Breast epithelium (tissue), 4 donors: ENCODE data around the gene USP50. TPM values are rescaled to one million over a fixed set of nuclear protein-coding genes. Genes with fewer than 3 reads are reported as not detected.

ENCODE experiments used
- DNase-seq, 2 donors: peaks; one replicate each; pipeline ENCODE4 v3.0.0-alpha.2; 2019; ENCODE audit warnings: low spot score in 2 of 2
- H3K27ac ChIP-seq, 2 donors: fragments of 200-600 bp; sonication (generic) in 1 of 2; one replicate each; pipeline ENCODE4 v1.5.1; 2016 to 2019; ENCODE audit warnings: mild to moderate bottlenecking in 1 of 2
- H3K27me3 ChIP-seq, 2 donors: fragments of 200-600 bp; sonication (generic) in 1 of 2; one replicate each; pipeline versions ENCODE4 v1.5.1 to v1.6.0; 2017 to 2019; ENCODE audit warnings: control low read depth in 1 of 2, mild to moderate bottlenecking in 1 of 2
- H3K36me3 ChIP-seq: fragments of 200-600 bp; one replicate; pipeline ENCODE4 v1.5.1; 2019
- H3K4me1 ChIP-seq, 2 donors: fragments of 200-600 bp; sonication (generic); one replicate each; pipeline ENCODE4 v1.5.1; 2016 to 2019; ENCODE audit warnings: control low read depth in 1 of 2
- H3K4me3 ChIP-seq, 3 donors: fragments of 200-600 bp; sonication (generic); 1 replicate in 2 of 3; 2 replicates in 1 of 3; pipeline ENCODE4 v1.5.1; 2016 to 2019; ENCODE audit warnings: mild to moderate bottlenecking in 3 of 3, moderate library complexity in 2 of 3
- H3K9me3 ChIP-seq, 2 donors: fragments of 200-600 bp; sonication (generic) in 1 of 2; one replicate each; pipeline ENCODE4 v1.5.1; 2016 to 2019; ENCODE audit warnings: control low read depth in 1 of 2
- CTCF ChIP-seq, 3 donors: fragments of 450-650 bp; IDR thresholded peaks; one replicate each; pipeline ENCODE4 v1.5.1; 2016 to 2017; ENCODE audit warnings: antibody characterized with exemption in 3 of 3, mild to moderate bottlenecking in 3 of 3, moderate library complexity in 3 of 3
- POLR2A ChIP-seq: fragments of 450-650 bp; IDR thresholded peaks from one replicate; pipeline ENCODE4 v1.6.1; 2016; ENCODE audit warnings: antibody characterized with exemption, mild to moderate bottlenecking, moderate library complexity
- POLR2AphosphoS5 ChIP-seq, 3 donors: sonication (generic); formaldehyde crosslinking; IDR thresholded peaks; one replicate each; pipeline ENCODE4 v1.6.1; 2017; ENCODE audit warnings: antibody characterized with exemption in 3 of 3
- intact Hi-C: fragments of 100-400 bp; cut with DNase I; formaldehyde crosslinking; loops from one replicate; pipeline ENCODE4 v1.15.1; 2023; ENCODE audit warnings: low total_unique reads
- total RNA-seq, 3 donors: library from RNA; depleted of rRNA; stranded (reverse); fragments of >200 nt; gene quantifications; one replicate each; pipeline ENCODE4 v1.1.0, GENCODE V29; 2016

USP50 gene
- total RNA-seq, 3 donors from 2014 or later: 1.2 to 1.3 TPM; not detected in 1

- TF ChIP-seq CTCF (IDR thresholded peaks at IDR 0.05) (no peak), POLR2AphosphoS5 (IDR thresholded peaks at IDR 0.05) (no peak)
- DNase-seq: no peak
- no peaks in the 10 kb centered on the region for H3K9me3 ChIP-seq
- intact Hi-C loops: no loop called here
- H3K27ac ChIP-seq: no peak overlapping the region
- H3K27me3 ChIP-seq: no peaks in the 10 kb centered on the region
- no peaks in the 10 kb centered on the region for H3K4me1 ChIP-seq
- H3K36me3 ChIP-seq: no peaks in the 10 kb centered on the region
- H3K4me3 ChIP-seq: no peak overlapping the region
Measured at GRCh38 chr15:50542887-50543210, 3.6 kb downstream of the USP50 start.

- Histone ChIP-seq H3K36me3 (no peaks in the 10 kb centered on the region), H3K27ac (no peak overlapping the region), H3K4me1 (no peaks in the 10 kb centered on the region), H3K9me3 (no peaks in the 10 kb centered on the region), H3K4me3 (no peak overlapping the region), H3K27me3 (no peaks in the 10 kb centered on the region)
- intact Hi-C loops: no loop called here
- TF ChIP-seq POLR2AphosphoS5 (IDR thresholded peaks at IDR 0.05) (no peak), CTCF (IDR thresholded peaks at IDR 0.05) (no peak), POLR2A (no peak)
- DNase-seq: no peak
Measured at GRCh38 chr15:50531766-50532165, 14.7 kb downstream of the USP50 start.

GRCh38 chr15:50531163-50531562 lies 15.3 kb downstream of the USP50 start:
- intact Hi-C loops: no loop called here
- H3K4me1 ChIP-seq: no peaks in the 10 kb centered on the region
- H3K27ac ChIP-seq: no peak overlapping the region
- no peak for DNase-seq
- H3K4me3 ChIP-seq: no peak overlapping the region
- TF ChIP-seq CTCF (IDR thresholded peaks at IDR 0.05) (no peak), POLR2AphosphoS5 (IDR thresholded peaks at IDR 0.05) (no peak), POLR2A (no peak)
- no peaks in the 10 kb centered on the region for H3K9me3 ChIP-seq
- no peaks in the 10 kb centered on the region for H3K36me3 ChIP-seq
- no peaks in the 10 kb centered on the region for H3K27me3 ChIP-seq

- no peaks in the 10 kb centered on the region for H3K4me1 ChIP-seq
- H3K36me3 ChIP-seq: no peaks in the 10 kb centered on the region
- H3K9me3 ChIP-seq: peaks cover 0 to 3% of the 10 kb centered on the region in 2 donors
- H3K27ac ChIP-seq: no peak overlapping the region
- no peak overlapping the region for H3K4me3 ChIP-seq
- H3K27me3 ChIP-seq: no peaks in the 10 kb centered on the region
- intact Hi-C loops: no loop called here
- TF ChIP-seq POLR2A: no peak
- no peak for TF ChIP-seq POLR2AphosphoS5 (IDR thresholded peaks at IDR 0.05)
- TF ChIP-seq CTCF (IDR thresholded peaks at IDR 0.05): no peak
- no peak for DNase-seq
Measured at GRCh38 chr15:50523851-50524251, 22.6 kb downstream of the USP50 start.

- no peaks in the 10 kb centered on the region for H3K36me3 ChIP-seq
- TF ChIP-seq POLR2AphosphoS5 (IDR thresholded peaks at IDR 0.05): no peak
- no peak for TF ChIP-seq CTCF (IDR thresholded peaks at IDR 0.05)
- no peak for TF ChIP-seq POLR2A
- H3K9me3 ChIP-seq: peaks cover 3 to 10% of the 10 kb centered on the region in 2 donors
- no peaks in the 10 kb centered on the region for H3K4me1 ChIP-seq
- intact Hi-C loops: no loop called here
- DNase-seq: no peak
- no peaks in the 10 kb centered on the region for H3K27me3 ChIP-seq
- H3K27ac ChIP-seq: no peak overlapping the region
- H3K4me3 ChIP-seq: no peak overlapping the region
Measured at GRCh38 chr15:50519740-50520425, 26.6 kb downstream of the USP50 start.
